ENCODE measurements around the gene SNCB. TPM values are rescaled to one million over a fixed set of nuclear protein-coding genes. Genes with fewer than 3 reads are reported as not detected.

SNCB gene
- total and polyA plus RNA-seq, 2 of the 4 experiments (the other 2 are of a cell fraction) = 0.41 TPM; not detected in 1

DNA sequence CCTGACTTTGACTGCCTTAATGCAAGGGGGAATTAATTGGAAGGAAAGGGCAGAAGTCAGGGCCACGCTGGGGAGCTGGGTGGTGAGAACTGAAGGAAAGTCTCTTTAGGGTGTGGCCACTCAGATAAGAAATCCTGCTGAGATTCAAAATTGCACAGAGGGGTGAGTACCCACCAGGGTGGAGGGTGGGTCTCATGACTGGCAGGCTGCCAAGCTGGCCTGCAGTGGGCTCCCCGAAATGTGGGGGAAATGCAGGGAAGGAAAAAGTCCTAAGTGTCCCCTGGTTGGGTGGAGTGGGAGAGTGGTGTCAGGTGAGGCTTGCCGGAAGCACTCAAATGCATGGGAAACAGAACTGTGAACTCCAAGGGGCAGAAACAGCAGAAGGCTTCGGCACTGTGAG is 41.1 kb upstream of the SNCB start:
- ChIA-PET CTCF (no interaction called here), POLR2A (ENCODE audit: unreplicated experiment) (no interaction called here)
- 53% methylated on average over 4 of the region's 4 CpGs; no CpG with 5 or more reads in 1 of the 2 experiments for WGBS, 2 experiments (ENCODE audit: extremely low coverage in 2 of 2, insufficient read length in 1 of 2)
- DNase-seq (no peak), ATAC-seq (ENCODE audit: low read depth) (no peak)
- Histone ChIP-seq H3K27me3 (ENCODE audit: control insufficient read depth, insufficient read depth, low read length) (peaks cover 45% of the 10 kb centered on the region), H3K79me1 (ENCODE audit: low read depth in 1 of 2, low read length in 2 of 2) (no peaks in the 10 kb centered on the region), H3K27ac (ENCODE audit: insufficient read depth, low read length) (no peak overlapping the region), H4K5ac (ENCODE audit: low read depth, low read length) (no peak overlapping the region), H2AK5ac (ENCODE audit: low read depth, low read length) (no peak overlapping the region), H3K4me1 (ENCODE audit: control insufficient read depth, insufficient read depth, low read length) (no peaks in the 10 kb centered on the region), H3K9ac (ENCODE audit: low read depth, low read length) (no peak overlapping the region), H3K18ac (ENCODE audit: low read depth, low read length) (no peak overlapping the region), H2AK9ac (replicated peaks; ENCODE audit: low read depth, low read length, poor library complexity) (no peak overlapping the region), H3K9me1 (ENCODE audit: insufficient read depth, low read length) (no peaks in the 10 kb centered on the region), H3K4ac (ENCODE audit: low read depth, low read length) (no peak overlapping the region), H3K14ac (replicated peaks; ENCODE audit: low read depth, low read length) (no peak overlapping the region), H2BK5ac (ENCODE audit: low read depth, low read length, poor library complexity, severe bottlenecking) (no peak overlapping the region), H3K9me3 (ENCODE audit: control insufficient read depth, insufficient read depth, low read length) (0 out of 2 replicates have a peak, but pooled peaks cover 2% of the 10 kb centered on the region), H2BK20ac (ENCODE audit: low read depth, low read length) (no peak overlapping the region), H4K20me1 (ENCODE audit: insufficient read depth, low read length) (no peaks in the 10 kb centered on the region; the same call in 1 of the 2 replicates), H2AFZ (replicated peaks; ENCODE audit: low read length, poor library complexity) (peak overlapping the region; percentile 33), H3K36me3 (ENCODE audit: control insufficient read depth, insufficient read depth, low read length) (no peaks in the 10 kb centered on the region), H4K8ac (ENCODE audit: low read depth in 2 of 2, low read length in 2 of 2) (no peak overlapping the region), H4K91ac (ENCODE audit: insufficient read depth, low read depth, low read length) (no peak overlapping the region), H2BK120ac (ENCODE audit: low read depth, low read length) (no peak overlapping the region), H3K56ac (ENCODE audit: extremely low read depth, insufficient read depth, low read length) (no peak overlapping the region), H2BK15ac (ENCODE audit: low read depth, low read length) (no peak overlapping the region), H3K23ac (ENCODE audit: low read depth, low read length) (no peak overlapping the region), H3K4me3 (ENCODE audit: insufficient read depth, low read depth, low read length) (no peak overlapping the region), H3K4me2 (ENCODE audit: low read depth, low read length) (no peak overlapping the region)
- in situ Hi-C loops (cut with MboI; ENCODE audit: low sequenced_read_pairs) (no loop called here), dilution Hi-C loops (cut with HindIII; ENCODE audit: low sequenced_read_pairs, unreplicated experiment) (no loop called here), intact Hi-C loops (cut with micrococcal nuclease) (no loop called here)
- no peak for TF ChIP-seq MXI1 (IDR thresholded peaks at IDR 0.05; ENCODE audit: borderline replicate concordance, low read depth, low read length)
- no peak for TF ChIP-seq CHD1 (IDR thresholded peaks at IDR 0.05; ENCODE audit: low read depth, low read length)
- no peak for TF ChIP-seq RCOR1 (IDR thresholded peaks at IDR 0.05; ENCODE audit: insufficient replicate concordance, low read length)
- no peak for TF ChIP-seq MAFK (IDR thresholded peaks at IDR 0.05; ENCODE audit: low read depth, low read length)
- TF ChIP-seq, protein P1, sequence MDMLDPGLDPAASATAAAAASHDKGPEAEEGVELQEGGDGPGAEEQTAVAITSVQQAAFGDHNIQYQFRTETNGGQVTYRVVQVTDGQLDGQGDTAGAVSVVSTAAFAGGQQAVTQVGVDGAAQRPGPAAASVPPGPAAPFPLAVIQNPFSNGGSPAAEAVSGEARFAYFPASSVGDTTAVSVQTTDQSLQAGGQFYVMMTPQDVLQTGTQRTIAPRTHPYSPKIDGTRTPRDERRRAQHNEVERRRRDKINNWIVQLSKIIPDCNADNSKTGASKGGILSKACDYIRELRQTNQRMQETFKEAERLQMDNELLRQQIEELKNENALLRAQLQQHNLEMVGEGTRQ (IDR thresholded peaks at IDR 0.05; ENCODE audit: low read depth, low read length) = no peak
- TF ChIP-seq NFE2L2 (IDR thresholded peaks at IDR 0.05; ENCODE audit: low read depth, low read length) = no peak
- TF ChIP-seq, protein P2, sequence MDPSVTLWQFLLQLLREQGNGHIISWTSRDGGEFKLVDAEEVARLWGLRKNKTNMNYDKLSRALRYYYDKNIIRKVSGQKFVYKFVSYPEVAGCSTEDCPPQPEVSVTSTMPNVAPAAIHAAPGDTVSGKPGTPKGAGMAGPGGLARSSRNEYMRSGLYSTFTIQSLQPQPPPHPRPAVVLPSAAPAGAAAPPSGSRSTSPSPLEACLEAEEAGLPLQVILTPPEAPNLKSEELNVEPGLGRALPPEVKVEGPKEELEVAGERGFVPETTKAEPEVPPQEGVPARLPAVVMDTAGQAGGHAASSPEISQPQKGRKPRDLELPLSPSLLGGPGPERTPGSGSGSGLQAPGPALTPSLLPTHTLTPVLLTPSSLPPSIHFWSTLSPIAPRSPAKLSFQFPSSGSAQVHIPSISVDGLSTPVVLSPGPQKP (IDR thresholded peaks at IDR 0.05; ENCODE audit: borderline replicate concordance, low read depth, low read length) = no peak
- TF ChIP-seq POLR2A (IDR thresholded peaks at IDR 0.05; ENCODE audit: low read depth, low read length) = no peak
- TF ChIP-seq BHLHE40 (IDR thresholded peaks at IDR 0.05; ENCODE audit: low read depth, low read length) = no peak
- no peak for TF ChIP-seq SMC3 (IDR thresholded peaks at IDR 0.05; ENCODE audit: low read depth, low read length)
- TF ChIP-seq, protein P3, sequence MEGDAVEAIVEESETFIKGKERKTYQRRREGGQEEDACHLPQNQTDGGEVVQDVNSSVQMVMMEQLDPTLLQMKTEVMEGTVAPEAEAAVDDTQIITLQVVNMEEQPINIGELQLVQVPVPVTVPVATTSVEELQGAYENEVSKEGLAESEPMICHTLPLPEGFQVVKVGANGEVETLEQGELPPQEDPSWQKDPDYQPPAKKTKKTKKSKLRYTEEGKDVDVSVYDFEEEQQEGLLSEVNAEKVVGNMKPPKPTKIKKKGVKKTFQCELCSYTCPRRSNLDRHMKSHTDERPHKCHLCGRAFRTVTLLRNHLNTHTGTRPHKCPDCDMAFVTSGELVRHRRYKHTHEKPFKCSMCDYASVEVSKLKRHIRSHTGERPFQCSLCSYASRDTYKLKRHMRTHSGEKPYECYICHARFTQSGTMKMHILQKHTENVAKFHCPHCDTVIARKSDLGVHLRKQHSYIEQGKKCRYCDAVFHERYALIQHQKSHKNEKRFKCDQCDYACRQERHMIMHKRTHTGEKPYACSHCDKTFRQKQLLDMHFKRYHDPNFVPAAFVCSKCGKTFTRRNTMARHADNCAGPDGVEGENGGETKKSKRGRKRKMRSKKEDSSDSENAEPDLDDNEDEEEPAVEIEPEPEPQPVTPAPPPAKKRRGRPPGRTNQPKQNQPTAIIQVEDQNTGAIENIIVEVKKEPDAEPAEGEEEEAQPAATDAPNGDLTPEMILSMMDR (conservative IDR thresholded peaks at IDR 0.05; ENCODE audit: low read depth, low read length) = no peak
- TF ChIP-seq RAD21 (IDR thresholded peaks at IDR 0.05; ENCODE audit: low read length) = no peak
- no peak for TF ChIP-seq FOS (IDR thresholded peaks at IDR 0.05; ENCODE audit: low read depth, low read length)
- BruUV-seq (replicated peaks) = no TSS peak

All from IMR-90 (cell line).